GM18868 (cell line): ENCODE measurements around the gene RANGRF.
"Not testable (repeated sequence)": the region's sequence is repeated elsewhere in the genome, so short reads cannot be mapped to it uniquely, and the experiment has no call there.

ENCODE experiments used
- ATAC-seq: cut with Tn5 transposase; IDR thresholded peaks from one replicate; pipeline ENCODE4 v1.9.1; 2021; ENCODE audit warnings: mild to moderate bottlenecking, moderate library complexity; ENCODE audit not compliant: unreplicated experiment

The RANGRF gene

GRCh38 chr17:8288336-8289102 lies at the start of gene RANGRF:
Gene RANGRF, plus strand, starts transcription at chr17:8288670. Its CDS starts 119 bp downstream, at chr17:8288789.
- ATAC-seq, result peak; percentile 86

GRCh38 chr17:8243827-8244226 lies 44.6 kb upstream of the RANGRF start:
- ATAC-seq, result no peak

GRCh38 chr17:8244768-8245167 lies 43.7 kb upstream of the RANGRF start:
- no peak for ATAC-seq

GRCh38 chr17:8248751-8249607 lies 39.5 kb upstream of the RANGRF start, which contains the start of gene PFAS:
Gene PFAS, plus strand, starts transcription at chr17:8249289. Its CDS starts 4,649 bp downstream, at chr17:8253938.
- peak; percentile 51 for ATAC-seq

GRCh38 chr17:8249621-8250500 lies 38.6 kb upstream of the RANGRF start:
- no peak for ATAC-seq

GRCh38 chr17:8251411-8251810 lies 37.1 kb upstream of the RANGRF start:
- ATAC-seq, result not testable (repeated sequence)

GRCh38 chr17:8253801-8254200 lies 34.7 kb upstream of the RANGRF start:
- no peak for ATAC-seq

- ATAC-seq, result no peak
Observed at GRCh38 chr17:8254881-8255280, 33.6 kb upstream of the RANGRF start.

- ATAC-seq, result no peak
Observed at GRCh38 chr17:8255499-8255898, 33.0 kb upstream of the RANGRF start.

- no peak for ATAC-seq
Observed at GRCh38 chr17:8256291-8256690, 32.2 kb upstream of the RANGRF start.

- no peak for ATAC-seq
Observed at GRCh38 chr17:8256691-8257090, 31.8 kb upstream of the RANGRF start.

GRCh38 chr17:8257801-8258200 lies 30.7 kb upstream of the RANGRF start:
- ATAC-seq, result no peak

- ATAC-seq, result no peak
Observed at GRCh38 chr17:8264320-8264719, 24.1 kb upstream of the RANGRF start.

GRCh38 chr17:8264836-8265542 lies 23.5 kb upstream of the RANGRF start:
- no peak for ATAC-seq

- no peak for ATAC-seq
Observed at GRCh38 chr17:8266648-8267479, 21.6 kb upstream of the RANGRF start.

GRCh38 chr17:8267480-8268147 lies 20.9 kb upstream of the RANGRF start:
- ATAC-seq, result no peak

- ATAC-seq, result no peak
Observed at GRCh38 chr17:8268550-8269298, 19.7 kb upstream of the RANGRF start.

GRCh38 chr17:8272421-8272820 lies 16.0 kb upstream of the RANGRF start:
- ATAC-seq, result no peak
